Activated CD4-positive, alpha-beta T cell treated with anti-CD3 and anti-CD28 coated beads, Interleukin-2, amount 50 U/mL, for 16 hours (primary cell): Measurements from ENCODE around the gene KCNH3.
"Not testable (repeated sequence)": the region's sequence is repeated elsewhere in the genome, so short reads cannot be mapped to it uniquely, and the experiment has no call there.

Experiments used
- DNase-seq: peaks from one replicate; pipeline ENCODE4 v3.0.0-alpha.2; 2020

The KCNH3 gene

GRCh38 chr12:49531745-49532144, 7.1 kb upstream of the KCNH3 start:
- no peak for DNase-seq

- no peak for DNase-seq
Measured at GRCh38 chr12:49533331-49533730, 5.5 kb upstream of the KCNH3 start.

- DNase-seq: not testable (repeated sequence)
Measured at GRCh38 chr12:49534122-49534521, 4.7 kb upstream of the KCNH3 start.

DNA sequence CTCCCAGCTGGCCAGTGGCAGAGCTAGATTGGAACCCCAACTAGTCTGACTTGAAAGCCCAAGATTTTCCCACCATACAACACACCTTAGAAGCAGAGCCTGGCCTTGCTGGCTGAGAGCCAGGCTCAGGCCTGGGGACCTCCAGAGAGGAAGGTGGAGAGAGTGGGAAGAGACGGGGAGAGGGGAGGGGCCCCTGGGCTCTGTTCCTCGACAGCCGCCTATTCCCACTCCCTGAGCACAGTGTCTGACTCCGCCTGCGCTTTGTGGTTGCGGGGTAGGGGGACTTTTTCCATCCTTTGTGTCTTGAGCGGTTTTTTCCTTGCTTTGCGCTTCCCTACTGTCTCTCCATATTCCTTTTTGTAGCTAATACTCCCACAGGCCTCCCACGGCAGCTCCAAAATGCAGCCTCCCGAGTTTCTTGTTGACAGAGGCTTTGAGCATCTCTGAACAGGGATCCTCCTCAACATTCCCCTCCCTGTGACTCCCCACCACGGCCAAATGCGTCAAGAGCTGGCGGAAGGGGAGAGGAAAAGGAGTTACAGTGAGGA, 4.0 kb upstream of the KCNH3 start:
- no peak for DNase-seq

DNA sequence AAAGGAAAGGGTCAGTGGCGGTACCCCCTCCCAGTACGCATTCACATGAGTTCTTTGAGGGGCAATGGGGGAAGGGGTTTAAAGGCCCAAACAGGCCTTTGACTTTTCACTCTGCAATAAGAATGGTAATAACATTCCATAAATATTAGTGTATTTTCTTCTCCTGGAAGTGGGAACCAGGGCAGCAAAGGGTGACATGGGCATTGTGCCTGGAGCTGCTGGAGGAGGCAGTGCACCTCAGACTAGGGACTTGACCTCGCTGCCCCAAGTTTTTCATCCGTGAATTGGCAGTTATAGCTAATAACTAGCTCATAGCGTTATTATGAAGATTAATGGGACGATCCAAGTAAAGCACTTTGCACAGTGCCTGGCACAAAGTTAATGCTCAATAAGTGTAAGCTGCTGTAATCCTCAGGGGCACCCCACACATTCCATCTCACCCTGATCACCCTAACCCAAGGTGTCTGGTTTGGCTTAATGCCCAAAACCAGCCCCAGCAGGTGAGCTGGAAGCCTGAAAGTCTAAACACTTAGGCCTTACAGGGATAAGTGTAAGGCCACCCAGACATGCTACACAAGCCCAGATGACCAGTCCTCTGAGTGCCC, 2.8 kb upstream of the KCNH3 start:
- DNase-seq: no peak

- DNase-seq: no peak
Measured at GRCh38 chr12:49536526-49537071, 2.2 kb upstream of the KCNH3 start.

DNA sequence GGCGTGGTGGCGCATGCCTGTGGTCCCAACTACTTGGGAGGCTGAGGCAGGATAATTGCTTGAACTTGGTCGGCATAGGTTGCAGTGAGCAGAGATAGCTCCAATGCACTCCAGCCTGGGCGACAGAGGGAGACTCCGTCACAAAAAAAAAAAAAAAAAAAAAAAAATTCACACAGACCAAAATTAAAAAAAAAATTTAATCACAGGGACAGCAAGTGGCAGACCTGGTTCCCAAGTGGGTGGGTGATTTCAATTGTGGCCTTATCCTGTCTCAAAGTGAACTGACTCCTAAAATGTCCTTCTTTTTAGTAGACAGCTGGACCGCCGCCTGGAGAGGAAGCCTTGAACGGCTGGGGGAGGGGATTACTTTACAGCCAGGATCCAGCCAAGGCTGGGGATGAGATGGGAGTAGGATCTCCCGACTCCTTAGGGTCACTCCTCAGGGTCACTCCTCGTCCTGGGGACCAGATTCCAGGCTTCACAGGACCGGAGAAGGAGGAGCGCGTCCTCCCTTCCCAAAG, 1.5 kb upstream of the KCNH3 start:
- no peak for DNase-seq

- no peak for DNase-seq
Measured at GRCh38 chr12:49537752-49538509, 899 bp upstream of the KCNH3 start.

- no peak for DNase-seq
Measured at GRCh38 chr12:49539406-49540228, 787 bp downstream of the KCNH3 start.

GRCh38 chr12:49540229-49541139, 1.7 kb downstream of the KCNH3 start:
- no peak for DNase-seq

- no peak for DNase-seq
Measured at GRCh38 chr12:49541140-49541861, 2.5 kb downstream of the KCNH3 start.

GRCh38 chr12:49541911-49542505, 3.2 kb downstream of the KCNH3 start:
- no peak for DNase-seq

GRCh38 chr12:49542592-49543160, 3.8 kb downstream of the KCNH3 start:
- DNase-seq: no peak

- DNase-seq: no peak
Measured at GRCh38 chr12:49543221-49543913, 4.5 kb downstream of the KCNH3 start.

- DNase-seq: no peak
Measured at GRCh38 chr12:49543914-49544815, 5.3 kb downstream of the KCNH3 start.

- DNase-seq: no peak
Measured at GRCh38 chr12:49545815-49546214, 7.0 kb downstream of the KCNH3 start.

DNA sequence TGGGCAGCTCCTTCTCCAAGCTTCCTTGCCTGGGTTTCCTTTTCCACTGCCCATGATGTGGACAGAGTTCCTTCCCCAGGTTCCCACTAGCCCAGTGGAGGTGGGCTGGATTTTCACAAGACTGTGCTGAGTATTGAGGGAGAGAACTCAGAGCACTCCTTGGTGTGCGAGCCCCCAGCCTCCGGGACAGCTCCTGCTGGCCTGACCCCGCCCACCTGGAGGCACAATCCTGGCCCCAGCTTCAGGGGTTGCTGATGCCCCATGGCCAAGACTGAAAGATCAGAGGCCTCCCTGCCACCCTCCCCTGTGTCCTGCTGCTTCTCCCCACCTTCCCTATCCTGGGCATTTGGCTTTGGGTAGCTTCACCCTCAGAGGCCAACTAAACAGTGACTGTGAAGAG, 7.7 kb downstream of the KCNH3 start:
- no peak for DNase-seq

DNA sequence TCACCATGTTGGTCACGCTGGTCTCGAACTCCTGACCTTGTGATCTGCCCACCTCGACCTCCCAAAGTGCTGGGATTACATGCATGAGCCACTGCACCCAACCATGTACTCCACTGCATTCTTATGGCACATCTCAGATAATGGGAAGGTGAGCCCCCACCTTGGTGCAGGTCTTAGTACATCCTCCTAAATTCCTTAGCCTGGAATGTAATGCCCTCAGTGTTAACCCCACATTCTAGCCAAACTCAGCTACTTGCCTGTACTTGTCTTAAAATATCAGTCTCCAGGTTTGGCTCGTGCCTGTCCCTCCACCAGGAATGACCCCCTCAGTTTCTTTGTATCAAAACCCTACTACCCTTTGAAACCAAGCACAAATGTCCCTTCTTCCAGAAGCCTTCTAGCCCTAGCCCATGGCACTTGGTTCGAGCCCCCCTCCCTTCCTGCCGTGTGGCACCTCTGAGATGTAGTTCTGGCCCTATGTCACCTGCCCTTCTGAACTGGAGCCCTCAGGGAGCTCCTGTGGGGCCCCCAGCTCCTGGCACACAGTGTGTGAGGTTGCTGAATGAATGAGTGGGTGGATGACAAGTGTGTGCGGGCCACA, 8.4 kb downstream of the KCNH3 start:
- DNase-seq: no peak
